OCI-LY3 (cell line): Measurements from ENCODE around the gene LANCL3.

Source experiments
- H2AFZ ChIP-seq: fragments of 200-600, 300-600 bp; shearing (Covaris generic); 2 replicates; pipeline ENCODE4 v1.6.0; 2014; ENCODE audit warnings: antibody characterized with exemption, low read depth, low read length
- H3K27ac ChIP-seq: fragments of 200-600, 300-600 bp; sonication (generic); 2 replicates; pipeline ENCODE4 v1.5.1; 2014; ENCODE audit warnings: mild to moderate bottlenecking, low read length, moderate library complexity, mixed read lengths
- H3K27me3 ChIP-seq: fragments of 200-600, 300-600 bp; sonication (generic); 2 replicates; pipeline ENCODE4 v1.6.1; 2014; ENCODE audit warnings: low read depth, low read length, mixed read lengths
- H3K36me3 ChIP-seq: fragments of 200-600, 300-600 bp; sonication (generic); replicated peaks from 2 replicates; pipeline ENCODE3; 2014; ENCODE audit warnings: low read depth, low read length, mixed read lengths
- H3K4me1 ChIP-seq: fragments of 300-600, 200-600 bp; sonication (generic); 2 replicates; pipeline ENCODE4 v1.6.1; 2014; ENCODE audit warnings: low read length, mixed read lengths
- H3K4me2 ChIP-seq: fragments of 200-600, 300-600 bp; sonication (generic); 2 replicates; pipeline ENCODE4 v1.6.1; 2014; ENCODE audit warnings: low read length, mixed read lengths
- H3K4me3 ChIP-seq: fragments of 300-600, 200-600 bp; sonication (generic); 2 replicates; pipeline ENCODE4 v1.5.1; 2014; ENCODE audit warnings: antibody characterized with exemption, mild to moderate bottlenecking, low read length, moderate library complexity
- H3K79me2 ChIP-seq: fragments of 300-600, 200-600 bp; shearing (Covaris generic); 2 replicates; pipeline ENCODE4 v1.6.1; 2014; ENCODE audit warnings: mild to moderate bottlenecking, low read length, mixed read lengths
- H3K9ac ChIP-seq: fragments of 300-600, 200-600 bp; shearing (Covaris generic); 2 replicates; pipeline ENCODE4 v1.6.0; 2014; ENCODE audit warnings: mild to moderate bottlenecking, low read length, moderate library complexity
- H3K9me3 ChIP-seq: fragments of 200-600, 300-600 bp; shearing (Covaris generic); 2 replicates; pipeline ENCODE4 v1.6.1; 2014; ENCODE audit warnings: low read length, mixed read lengths; ENCODE audit not compliant: insufficient read depth
- H4K20me1 ChIP-seq: fragments of 200-600, 300-600 bp; sonication (generic); 2 replicates; pipeline ENCODE4 v1.6.1; 2016; ENCODE audit warnings: low read length, mixed read lengths; ENCODE audit not compliant: insufficient read depth
- CTCF ChIP-seq: fragments of 200-600, 300-600 bp; sonication (generic); IDR thresholded peaks from 2 replicates; pipeline ENCODE4 v1.5.1; 2014; ENCODE audit warnings: antibody characterized with exemption, low read length, low read depth
- EZH2phosphoT487 ChIP-seq: fragments of 200-600 bp; shearing (Covaris generic); IDR thresholded peaks from 2 replicates; pipeline ENCODE4 v1.6.1; 2018; ENCODE audit warnings: antibody characterized with exemption, mixed run types, low read depth

Gene LANCL3

GRCh38 chrX:37684973-37685372, 113.5 kb downstream of the LANCL3 start:
- Histone ChIP-seq H3K79me2 (no peaks in the 10 kb centered on the region), H3K4me1 (peaks cover 15% of the 10 kb centered on the region), H3K9ac (peak overlapping the region; percentile 69), H3K27me3 (no peaks in the 10 kb centered on the region), H3K27ac (no peak overlapping the region), H4K20me1 (no peaks in the 10 kb centered on the region), H3K4me2 (peak overlapping the region; percentile 99), H3K9me3 (no peaks in the 10 kb centered on the region), H3K4me3 (peak overlapping the region; percentile 95), H3K36me3 (no peaks in the 10 kb centered on the region), H2AFZ (peak overlapping the region; percentile 93)
- TF ChIP-seq EZH2phosphoT487: no peak
- no peak for TF ChIP-seq CTCF

- no peaks in the 10 kb centered on the region for H3K9me3 ChIP-seq
- H3K4me1 ChIP-seq: peaks cover 15% of the 10 kb centered on the region
- no peaks in the 10 kb centered on the region for H3K36me3 ChIP-seq
- H2AFZ ChIP-seq: peak within 1 kb of the TSS; percentile 93
- H3K4me3 ChIP-seq: peak within 1 kb of the TSS; percentile 95
- peak within 1 kb of the TSS; percentile 69 for H3K9ac ChIP-seq
- peak within 1 kb of the TSS; percentile 99 for H3K4me2 ChIP-seq
- TF ChIP-seq CTCF: no peak
- no peak for TF ChIP-seq EZH2phosphoT487
- H3K79me2 ChIP-seq: no peaks in the 10 kb centered on the region
- H4K20me1 ChIP-seq: no peaks in the 10 kb centered on the region
- H3K27ac ChIP-seq: peak within 1 kb of the TSS; percentile 58
- no peaks in the 10 kb centered on the region for H3K27me3 ChIP-seq
Observed at GRCh38 chrX:37685381-37686359, 114.2 kb downstream of the LANCL3 start, which contains the start of gene XK. Gene XK, plus strand, starts transcription at chrX:37685791. Its CDS starts 171 bp downstream, at chrX:37685962.

- peak overlapping the region; percentile 92 for H2AFZ ChIP-seq
- H3K4me3 ChIP-seq: peak overlapping the region; percentile 95
- TF ChIP-seq CTCF: no peak
- TF ChIP-seq EZH2phosphoT487: no peak
- H3K27ac ChIP-seq: peak overlapping the region; percentile 58; the same call in 1 of the 2 replicates
- H3K79me2 ChIP-seq: no peaks in the 10 kb centered on the region
- H3K9ac ChIP-seq: peak overlapping the region; percentile 69
- peak overlapping the region; percentile 99 for H3K4me2 ChIP-seq
- no peaks in the 10 kb centered on the region for H4K20me1 ChIP-seq
- H3K4me1 ChIP-seq: peaks cover 15% of the 10 kb centered on the region
- no peaks in the 10 kb centered on the region for H3K27me3 ChIP-seq
- no peaks in the 10 kb centered on the region for H3K36me3 ChIP-seq
- no peaks in the 10 kb centered on the region for H3K9me3 ChIP-seq
Observed at GRCh38 chrX:37686369-37686995, 115.0 kb downstream of the LANCL3 start.

DNA sequence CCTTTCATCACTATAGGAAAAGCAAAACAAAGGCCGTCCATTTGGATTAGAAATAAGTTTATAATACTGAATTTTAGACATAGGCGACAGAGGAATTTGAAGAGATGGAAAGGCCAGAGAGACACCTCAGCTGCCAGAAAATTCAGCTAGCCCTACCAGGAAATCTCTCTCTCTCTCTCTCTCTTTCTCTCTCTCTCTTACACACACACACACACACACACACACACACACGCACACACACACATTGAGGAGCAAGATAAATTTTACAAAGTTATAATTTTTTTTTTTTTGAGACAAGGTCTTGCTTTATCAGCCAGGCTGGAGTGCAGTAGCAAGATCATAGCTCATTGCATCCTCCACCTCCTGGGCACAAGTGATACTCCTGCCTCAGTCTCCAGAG, 115.5 kb downstream of the LANCL3 start:
- no peaks in the 10 kb centered on the region for H3K36me3 ChIP-seq
- H3K27me3 ChIP-seq: no peaks in the 10 kb centered on the region
- TF ChIP-seq CTCF (no peak), EZH2phosphoT487 (no peak)
- H3K4me3 ChIP-seq: peak overlapping the region; percentile 95
- no peak overlapping the region for H3K9ac ChIP-seq
- H3K27ac ChIP-seq: no peak overlapping the region
- H3K79me2 ChIP-seq: no peaks in the 10 kb centered on the region
- no peak overlapping the region for H2AFZ ChIP-seq
- peak overlapping the region; percentile 99 for H3K4me2 ChIP-seq
- peaks cover 15% of the 10 kb centered on the region for H3K4me1 ChIP-seq
- no peaks in the 10 kb centered on the region for H3K9me3 ChIP-seq
- H4K20me1 ChIP-seq: no peaks in the 10 kb centered on the region
